HG03354 (cell line): ENCODE measurements around the gene TUBA4B.

ENCODE experiments used
- ATAC-seq: cut with Tn5 transposase; IDR thresholded peaks from one replicate; pipeline ENCODE4 v1.9.1; 2021; ENCODE audit warnings: mild to moderate bottlenecking; ENCODE audit not compliant: unreplicated experiment, poor library complexity, severe bottlenecking

The TUBA4B gene

GRCh38 chr2:219287580-219288265 is 34.7 kb downstream of the TUBA4B start:
- no peak for ATAC-seq

- ATAC-seq, result no peak
Observed at GRCh38 chr2:219289195-219289536, 36.1 kb downstream of the TUBA4B start.

- no peak for ATAC-seq
Observed at GRCh38 chr2:219289537-219290361, 36.7 kb downstream of the TUBA4B start.

GRCh38 chr2:219290381-219291171 is 37.5 kb downstream of the TUBA4B start:
- no peak for ATAC-seq

GRCh38 chr2:219291394-219291793 is 38.4 kb downstream of the TUBA4B start:
- ATAC-seq, result no peak

GRCh38 chr2:219291910-219292490 is 39.0 kb downstream of the TUBA4B start:
- ATAC-seq, result no peak

GRCh38 chr2:219292616-219293015 is 39.6 kb downstream of the TUBA4B start:
- no peak for ATAC-seq

GRCh38 chr2:219293736-219294231 is 40.7 kb downstream of the TUBA4B start:
- ATAC-seq, result no peak

GRCh38 chr2:219294356-219295351 is 41.6 kb downstream of the TUBA4B start:
- ATAC-seq, result peak; percentile 89

- ATAC-seq, result no peak
Observed at GRCh38 chr2:219296142-219296541, 43.1 kb downstream of the TUBA4B start.

GRCh38 chr2:219296631-219297391 is 43.8 kb downstream of the TUBA4B start:
- no peak for ATAC-seq

GRCh38 chr2:219297766-219298456 is 44.9 kb downstream of the TUBA4B start:
- no peak for ATAC-seq

GRCh38 chr2:219298759-219299371 is 45.8 kb downstream of the TUBA4B start:
- peak; percentile 66 for ATAC-seq

GRCh38 chr2:219299372-219299760 is 46.3 kb downstream of the TUBA4B start:
- ATAC-seq, result no peak

GRCh38 chr2:219300022-219300421 is 47.0 kb downstream of the TUBA4B start:
- ATAC-seq, result no peak

GRCh38 chr2:219302412-219302968 is 49.4 kb downstream of the TUBA4B start:
- ATAC-seq, result no peak

- ATAC-seq, result no peak
Observed at GRCh38 chr2:219304223-219304622, 51.2 kb downstream of the TUBA4B start.
